ENCODE data around the gene HYI.

The HYI gene

GRCh38 chr1:43427941-43428340, 25.8 kb downstream of the HYI start:
- H3K4me3 ChIP-seq (ENCODE audit: low read length) = no peak overlapping the region
- TF ChIP-seq, protein P1, sequence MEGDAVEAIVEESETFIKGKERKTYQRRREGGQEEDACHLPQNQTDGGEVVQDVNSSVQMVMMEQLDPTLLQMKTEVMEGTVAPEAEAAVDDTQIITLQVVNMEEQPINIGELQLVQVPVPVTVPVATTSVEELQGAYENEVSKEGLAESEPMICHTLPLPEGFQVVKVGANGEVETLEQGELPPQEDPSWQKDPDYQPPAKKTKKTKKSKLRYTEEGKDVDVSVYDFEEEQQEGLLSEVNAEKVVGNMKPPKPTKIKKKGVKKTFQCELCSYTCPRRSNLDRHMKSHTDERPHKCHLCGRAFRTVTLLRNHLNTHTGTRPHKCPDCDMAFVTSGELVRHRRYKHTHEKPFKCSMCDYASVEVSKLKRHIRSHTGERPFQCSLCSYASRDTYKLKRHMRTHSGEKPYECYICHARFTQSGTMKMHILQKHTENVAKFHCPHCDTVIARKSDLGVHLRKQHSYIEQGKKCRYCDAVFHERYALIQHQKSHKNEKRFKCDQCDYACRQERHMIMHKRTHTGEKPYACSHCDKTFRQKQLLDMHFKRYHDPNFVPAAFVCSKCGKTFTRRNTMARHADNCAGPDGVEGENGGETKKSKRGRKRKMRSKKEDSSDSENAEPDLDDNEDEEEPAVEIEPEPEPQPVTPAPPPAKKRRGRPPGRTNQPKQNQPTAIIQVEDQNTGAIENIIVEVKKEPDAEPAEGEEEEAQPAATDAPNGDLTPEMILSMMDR (conservative IDR thresholded peaks at IDR 0.05; ENCODE audit: low read length) = no peak
- DNase-seq (ENCODE audit: low read depth) = no peak

DNA sequence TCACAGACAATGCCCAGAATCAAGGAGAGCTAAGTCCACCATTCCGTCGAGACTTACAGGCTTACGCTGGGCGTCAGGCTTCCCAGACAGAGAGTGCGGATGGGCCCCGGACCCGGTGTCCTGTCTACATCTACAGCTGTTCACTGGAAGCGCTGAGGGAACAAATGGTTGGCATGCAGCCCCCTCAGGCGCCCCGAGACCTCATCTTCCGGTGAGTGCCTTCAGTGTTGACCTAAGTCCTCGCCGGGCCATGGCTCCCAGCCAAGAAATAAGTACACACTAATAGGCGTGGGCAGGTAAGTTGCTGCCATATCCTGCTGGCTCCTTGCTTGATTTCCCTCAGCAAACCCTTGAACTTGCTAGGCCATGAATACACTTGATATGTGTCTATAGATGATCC, 26.2 kb downstream of the HYI start:
- no peak for DNase-seq (ENCODE audit: low read depth)
- H3K4me3 ChIP-seq (ENCODE audit: low read length) = no peak overlapping the region
- TF ChIP-seq, protein P1 (conservative IDR thresholded peaks at IDR 0.05; ENCODE audit: low read length) = no peak

DNA sequence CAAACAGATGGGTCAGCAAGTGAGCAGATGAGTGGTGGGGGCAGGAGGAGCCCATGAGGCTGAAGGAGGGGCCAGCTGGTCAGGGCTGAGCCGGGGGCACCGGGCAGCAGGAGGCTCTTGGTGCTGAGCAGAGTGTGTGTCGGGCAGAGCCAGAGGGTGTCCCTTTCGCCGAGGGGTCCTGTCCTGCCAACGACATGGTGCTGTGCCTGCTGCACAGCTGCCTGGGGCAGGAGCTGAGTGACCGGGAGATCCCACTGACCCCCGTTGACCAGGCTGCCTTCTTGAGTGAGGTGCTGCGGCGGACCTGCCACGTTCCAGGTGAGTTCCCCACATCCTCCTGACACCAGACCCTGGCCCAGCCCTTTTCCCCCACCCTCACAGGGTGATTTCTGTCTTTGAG, 27.5 kb downstream of the HYI start:
- TF ChIP-seq, protein P1 (conservative IDR thresholded peaks at IDR 0.05; ENCODE audit: low read length) = no peak
- H3K4me3 ChIP-seq (ENCODE audit: low read length) = no peak overlapping the region
- no peak for DNase-seq (ENCODE audit: low read depth)

- TF ChIP-seq, protein P1 (conservative IDR thresholded peaks at IDR 0.05; ENCODE audit: low read length) = no peak
- DNase-seq (ENCODE audit: low read depth) = no peak
- no peak overlapping the region for H3K4me3 ChIP-seq (ENCODE audit: low read length)
These were observed 28.7 kb downstream of the HYI start for GRCh38 chr1:43425045-43425444.

GRCh38 chr1:43423672-43424550, 29.8 kb downstream of the HYI start:
- TF ChIP-seq, protein P1 (conservative IDR thresholded peaks at IDR 0.05; ENCODE audit: low read length) = no peak
- H3K4me3 ChIP-seq (ENCODE audit: low read length) = no peak overlapping the region
- DNase-seq (ENCODE audit: low read depth) = no peak

- no peak overlapping the region for H3K4me3 ChIP-seq (ENCODE audit: low read length)
- DNase-seq (ENCODE audit: low read depth) = no peak
- TF ChIP-seq, protein P1 (conservative IDR thresholded peaks at IDR 0.05; ENCODE audit: low read length) = no peak
These were observed 30.6 kb downstream of the HYI start for GRCh38 chr1:43422995-43423671.

Data from AG10803 (cell line).